ENCODE data around the gene PLEKHM3. TPM values are rescaled to one million over a fixed set of nuclear protein-coding genes. Genes with fewer than 3 reads are reported as not detected.

PLEKHM3 gene, protein sequence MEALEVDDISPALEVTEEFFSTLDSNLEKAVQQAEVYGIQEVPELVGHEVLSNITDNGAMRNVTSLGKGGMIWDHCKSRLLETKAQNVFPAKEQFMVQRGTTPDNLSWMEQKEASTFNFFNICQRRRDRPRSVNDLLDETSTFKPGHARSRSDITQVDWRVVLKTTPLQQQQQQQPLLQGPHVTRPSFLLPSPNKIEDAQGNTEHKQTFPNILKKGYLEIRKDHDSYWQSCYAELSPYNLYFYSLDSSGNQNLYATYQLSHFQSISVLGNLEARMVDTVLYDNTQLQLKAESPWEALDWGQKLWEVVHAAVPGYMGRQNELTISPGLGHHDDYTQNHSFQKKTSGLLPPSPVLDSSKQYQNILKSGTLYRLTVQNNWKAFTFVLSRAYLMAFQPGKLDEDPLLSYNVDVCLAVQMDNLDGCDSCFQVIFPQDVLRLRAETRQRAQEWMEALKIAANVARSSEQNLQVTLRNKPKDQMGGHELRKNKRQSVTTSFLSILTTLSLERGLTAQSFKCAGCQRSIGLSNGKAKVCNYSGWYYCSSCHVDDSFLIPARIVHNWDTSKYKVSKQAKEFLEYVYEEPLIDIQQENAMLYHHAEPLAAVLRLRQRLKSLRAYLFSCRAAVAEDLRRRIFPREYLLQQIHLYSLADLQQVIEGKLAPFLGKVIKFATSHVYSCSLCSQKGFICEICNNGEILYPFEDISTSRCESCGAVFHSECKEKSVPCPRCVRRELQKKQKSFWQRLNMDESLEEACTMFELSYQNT
- total RNA-seq (2022; extraction: Qiagen RNA extraction), result 2.6 to 3.7 TPM (median 3.0 TPM) in 5 replicates

GRCh38 chr2:208025037-208025813, at the start of gene PLEKHM3:
TSS of gene PLEKHM3 (minus strand) at chr2:208025527. CDS start at chr2:208001639, 23,888 bp downstream.

Other genes starting within 250 kb of the PLEKHM3 start
- gene CRYGD, start 99.0 kb upstream of the PLEKHM3 start, total RNA-seq (2022; extraction: Qiagen RNA extraction), result not detected in 5 replicates
- not detected in 5 replicates for gene CRYGC, start 104.3 kb upstream of the PLEKHM3 start, total RNA-seq (2022; extraction: Qiagen RNA extraction)
- gene CRYGB, start 120.6 kb upstream of the PLEKHM3 start, total RNA-seq (2022; extraction: Qiagen RNA extraction), result not detected in 5 replicates
- gene CRYGA, start 138.1 kb upstream of the PLEKHM3 start, total RNA-seq (2022; extraction: Qiagen RNA extraction), result not detected in 5 replicates
- not detected in 5 replicates for gene C2orf80, start 164.5 kb upstream of the PLEKHM3 start, total RNA-seq (2022; extraction: Qiagen RNA extraction)
- gene IDH1, start 229.5 kb upstream of the PLEKHM3 start, total RNA-seq (2022; extraction: Qiagen RNA extraction), result 75.0 to 91.1 TPM (median 81.4 TPM) in 5 replicates
- gene PIKFYVE, start 240.7 kb upstream of the PLEKHM3 start, total RNA-seq (2022; extraction: Qiagen RNA extraction), result 4.7 to 8.0 TPM (median 7.0 TPM) in 5 replicates